ENCODE data around the gene TMEM147.

The TMEM147 gene

GRCh38 chr19:35539314-35539713 is 6.1 kb upstream of the TMEM147 start:
- TF ChIP-seq ZBTB26 (tag by site-specific recombination; optimal IDR thresholded peaks at IDR 0.05) (peak; percentile 11), ZNF16 (tag by site-specific recombination; IDR thresholded peaks at IDR 0.05; ENCODE audit: low read depth) (no peak)
- Histone ChIP-seq H3K36me3 (ENCODE audit: control insufficient read depth in 2 of 2, insufficient read depth in 1 of 2, low read length in 2 of 2) (peaks cover 39 to 46% of the 10 kb centered on the region in 2 experiments), H3K4me1 (ENCODE audit: control insufficient read depth, insufficient read depth, low read length) (peaks cover 11% of the 10 kb centered on the region), H3K4me3 (ENCODE audit: low read depth, low read length) (no peak overlapping the region), H3K9me3 (ENCODE audit: control insufficient read depth, insufficient read depth, low read depth, low read length) (no peaks in the 10 kb centered on the region), H3K27ac (ENCODE audit: extremely low read depth, low read depth, low read length) (no peak overlapping the region; the same call in 1 of the 2 replicates)
- POLR2A ChIA-PET = interaction anchor here (1.0 kb wide), 1 partner anchor 212 kb away, joined by 3 read pairs; no protein-coding TSS in a partner anchor
- CTCF ChIA-PET = interaction anchor here (0.6 to 3.4 kb wide), 2 partner anchors 9 to 24 kb away, joined by 3 to 18 read pairs; partner anchors contain the start of gene ATP4A

- ChIA-PET CTCF (interaction anchor here (0.6 to 3.4 kb wide), 3 partner anchors 9 to 23 kb away, joined by 3 to 18 read pairs (median 4); partner anchors contain the start of gene ATP4A), POLR2A (no interaction called here)
- no peaks in the 10 kb centered on the region for H3K9me3 ChIP-seq (ENCODE audit: control insufficient read depth, insufficient read depth, low read depth, low read length)
- peaks cover 16% of the 10 kb centered on the region for H3K4me1 ChIP-seq (ENCODE audit: control insufficient read depth, insufficient read depth, low read length)
- H3K36me3 ChIP-seq (ENCODE audit: control insufficient read depth in 2 of 2, insufficient read depth in 1 of 2, low read length in 2 of 2) = peaks cover 39 to 46% of the 10 kb centered on the region in 2 experiments
- no peak overlapping the region for H3K27ac ChIP-seq (ENCODE audit: extremely low read depth, low read depth, low read length)
- H3K4me3 ChIP-seq (ENCODE audit: low read depth, low read length) = no peak overlapping the region
- no peak for TF ChIP-seq KLF17 (tag by site-specific recombination; IDR thresholded peaks at IDR 0.05)
- TF ChIP-seq ZBTB20 (tag by site-specific recombination; IDR thresholded peaks at IDR 0.05) = no peak
- no peak for TF ChIP-seq ZNF624 (tag by site-specific recombination; IDR thresholded peaks at IDR 0.05)
- TF ChIP-seq ZNF664 (tag by site-specific recombination; IDR thresholded peaks at IDR 0.05) = no peak
- TF ChIP-seq ZNF473 (tag by site-specific recombination; IDR thresholded peaks at IDR 0.05) = no peak
- no peak for TF ChIP-seq SP7 (tag by site-specific recombination; IDR thresholded peaks at IDR 0.05)
- TF ChIP-seq ZNF513 (tag by site-specific recombination; IDR thresholded peaks at IDR 0.05) = no peak
- TF ChIP-seq ZNF266 (tag by site-specific recombination; IDR thresholded peaks at IDR 0.05; ENCODE audit: low read depth) = no peak
Observed at GRCh38 chr19:35539850-35540249, 5.6 kb upstream of the TMEM147 start.

GRCh38 chr19:35540356-35540927 is 5.0 kb upstream of the TMEM147 start:
- ChIA-PET CTCF (interaction anchor here (0.6 kb wide), 1 partner anchor 14 kb away, joined by 4 read pairs; no protein-coding TSS in a partner anchor), POLR2A (interaction anchor here (1.0 kb wide), 1 partner anchor 30 kb away, joined by 4 read pairs; no protein-coding TSS in a partner anchor)
- H3K36me3 ChIP-seq (ENCODE audit: control insufficient read depth in 2 of 2, insufficient read depth in 1 of 2, low read length in 2 of 2) = peaks cover 39 to 46% of the 10 kb centered on the region in 2 experiments
- TF ChIP-seq YY2 (tag by site-specific recombination; IDR thresholded peaks at IDR 0.05) (no peak), INSM2 (tag by site-specific recombination; IDR thresholded peaks at IDR 0.05) (no peak), ZNF707 (tag by site-specific recombination; IDR thresholded peaks at IDR 0.05) (no peak), ZNF341 (tag by site-specific recombination; IDR thresholded peaks at IDR 0.05; ENCODE audit: low read depth) (peak; percentile 74)
- H3K4me3 ChIP-seq (ENCODE audit: low read depth, low read length) = no peak overlapping the region
- peaks cover 14% of the 10 kb centered on the region for H3K4me1 ChIP-seq (ENCODE audit: control insufficient read depth, insufficient read depth, low read length)
- no peak overlapping the region for H3K27ac ChIP-seq (ENCODE audit: extremely low read depth, low read depth, low read length)
- H3K9me3 ChIP-seq (ENCODE audit: control insufficient read depth, insufficient read depth, low read depth, low read length) = no peaks in the 10 kb centered on the region

All from HEK293 (cell line).